Measurements from ENCODE around the gene NRSN2.
"Not testable (repeated sequence)": the region's sequence is repeated elsewhere in the genome, so short reads cannot be mapped to it uniquely, and the experiment has no call there.

Gene NRSN2

DNA sequence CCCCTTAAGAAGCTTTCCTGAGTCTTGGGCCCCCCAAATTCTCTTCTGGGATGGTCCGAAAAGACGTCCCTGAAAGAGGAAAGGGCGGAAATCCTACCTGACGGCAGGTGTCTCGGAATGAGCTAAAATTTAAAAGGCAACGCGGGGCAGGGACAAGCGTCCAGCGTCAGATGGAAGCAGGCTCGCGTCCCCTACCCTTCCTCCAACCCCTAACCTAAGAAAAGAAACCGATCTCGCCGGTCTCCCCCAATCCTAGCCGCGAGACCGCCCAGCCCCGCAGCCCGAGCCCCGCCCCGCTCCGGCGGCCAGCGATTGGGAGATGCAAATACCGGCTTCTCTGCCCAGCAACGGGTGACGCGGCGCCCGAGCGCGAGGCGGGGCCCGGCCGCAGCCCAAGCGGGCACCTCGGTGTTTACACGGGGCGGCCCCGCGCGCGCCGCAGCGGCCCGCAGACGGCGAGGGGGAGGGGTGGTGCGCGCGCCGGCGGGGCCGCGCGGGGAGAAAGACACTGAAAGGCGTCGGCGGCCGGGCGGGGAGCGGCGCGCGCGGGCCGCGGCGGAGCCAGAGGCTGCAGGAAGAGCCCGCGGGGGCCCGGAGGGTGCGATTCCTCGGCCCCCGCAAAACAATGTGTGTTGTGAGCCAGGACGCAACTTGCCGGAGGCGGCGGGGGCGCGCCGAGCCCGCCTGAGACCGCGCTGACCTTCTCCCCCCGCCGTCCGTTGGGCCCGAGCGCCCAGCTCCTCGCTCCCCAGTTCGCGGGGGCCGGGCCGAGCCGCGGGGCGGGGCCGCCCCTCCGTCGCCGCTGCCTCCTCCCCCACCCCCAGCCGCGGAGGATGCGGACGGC lies 21.6 kb upstream of the NRSN2 start, which contains the start of gene SOX12:
Gene SOX12, plus strand, starts transcription at position 508 of the 844 bp plus-strand sequence. CDS start 373 bp downstream, outside the sequence.
- DNase-seq (ENCODE audit: low read depth): peak; percentile 87

DNA sequence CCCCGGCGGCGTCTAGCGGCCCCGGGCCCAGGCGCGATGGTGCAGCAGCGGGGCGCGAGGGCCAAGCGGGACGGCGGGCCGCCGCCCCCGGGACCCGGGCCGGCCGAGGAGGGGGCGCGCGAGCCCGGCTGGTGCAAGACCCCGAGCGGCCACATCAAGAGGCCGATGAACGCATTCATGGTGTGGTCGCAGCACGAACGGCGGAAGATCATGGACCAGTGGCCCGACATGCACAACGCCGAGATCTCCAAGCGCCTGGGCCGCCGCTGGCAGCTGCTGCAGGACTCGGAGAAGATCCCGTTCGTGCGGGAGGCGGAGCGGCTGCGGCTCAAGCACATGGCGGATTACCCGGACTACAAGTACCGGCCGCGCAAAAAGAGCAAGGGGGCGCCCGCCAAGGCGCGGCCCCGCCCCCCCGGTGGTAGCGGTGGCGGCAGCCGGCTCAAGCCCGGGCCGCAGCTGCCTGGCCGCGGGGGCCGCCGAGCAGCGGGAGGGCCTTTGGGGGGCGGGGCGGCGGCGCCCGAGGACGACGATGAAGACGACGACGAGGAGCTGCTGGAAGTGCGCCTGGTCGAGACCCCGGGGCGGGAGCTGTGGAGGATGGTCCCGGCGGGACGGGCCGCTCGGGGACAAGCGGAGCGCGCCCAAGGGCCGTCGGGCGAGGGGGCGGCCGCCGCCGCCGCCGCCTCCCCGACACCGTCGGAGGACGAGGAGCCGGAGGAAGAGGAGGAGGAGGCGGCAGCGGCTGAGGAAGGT lies 20.8 kb upstream of the NRSN2 start:
- DNase-seq (ENCODE audit: low read depth): peak; percentile 64

DNA sequence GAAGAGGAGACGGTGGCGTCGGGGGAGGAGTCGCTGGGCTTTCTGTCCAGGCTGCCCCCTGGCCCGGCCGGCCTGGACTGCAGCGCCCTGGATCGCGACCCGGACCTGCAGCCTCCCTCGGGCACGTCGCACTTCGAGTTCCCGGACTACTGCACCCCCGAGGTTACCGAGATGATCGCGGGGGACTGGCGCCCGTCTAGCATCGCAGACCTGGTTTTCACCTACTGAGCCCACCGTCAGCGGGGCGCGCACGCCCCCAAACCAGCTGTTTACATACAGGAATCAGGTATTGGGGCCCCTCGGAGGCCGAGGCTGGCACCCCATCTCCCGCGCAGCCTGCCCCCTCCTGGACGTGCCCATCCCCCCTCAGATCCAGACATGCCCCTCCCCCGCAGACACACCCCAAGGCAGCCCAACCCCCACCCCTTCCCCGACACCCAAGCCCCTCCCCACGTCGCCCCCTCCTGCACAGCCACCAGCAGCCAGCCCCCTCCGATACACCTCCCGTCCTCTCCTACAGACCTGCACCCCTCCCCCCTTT lies 20.2 kb upstream of the NRSN2 start:
- DNase-seq (ENCODE audit: low read depth): no peak

DNA sequence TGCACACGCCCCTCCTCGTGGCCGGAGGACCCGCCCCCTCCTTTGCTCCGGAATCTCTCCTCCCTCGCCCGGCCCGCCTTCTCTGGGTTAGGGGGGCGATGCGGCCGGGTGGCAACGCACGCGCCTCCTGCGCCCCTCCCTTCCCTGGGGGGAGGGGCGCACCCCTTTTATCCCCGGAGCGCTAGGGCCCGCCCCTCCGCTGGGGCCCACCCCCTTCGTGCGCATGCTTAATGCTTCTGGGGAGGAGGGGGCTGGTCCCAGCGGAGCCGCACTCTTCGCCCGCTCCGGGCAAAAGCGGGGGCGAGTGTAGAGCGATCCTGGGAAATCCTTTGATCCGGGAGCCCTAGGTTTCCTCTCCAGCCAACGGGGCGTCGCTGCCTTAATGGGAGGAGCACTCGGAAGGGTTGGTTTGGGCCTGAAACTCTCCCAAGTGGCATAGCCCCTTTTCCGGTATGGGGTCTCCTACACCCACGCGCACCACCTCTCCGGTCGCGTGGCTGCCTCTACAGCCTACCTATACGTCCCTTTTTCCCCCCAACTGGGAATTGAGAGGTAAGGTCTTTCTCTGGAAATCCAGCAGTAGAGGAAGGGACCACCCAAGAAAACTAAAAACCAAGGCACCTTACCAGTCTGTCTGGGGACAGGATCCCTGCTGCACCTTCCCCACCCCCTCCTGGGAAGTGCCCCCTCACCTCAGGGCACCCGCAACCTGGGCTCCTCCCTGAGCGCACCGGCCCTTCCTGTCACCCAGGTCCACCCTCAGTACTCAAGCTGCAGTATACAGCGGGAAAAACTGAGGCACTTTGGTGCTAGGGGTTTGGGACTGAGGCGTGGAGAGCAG lies 19.5 kb upstream of the NRSN2 start:
- DNase-seq (ENCODE audit: low read depth): peak; percentile 94

DNA sequence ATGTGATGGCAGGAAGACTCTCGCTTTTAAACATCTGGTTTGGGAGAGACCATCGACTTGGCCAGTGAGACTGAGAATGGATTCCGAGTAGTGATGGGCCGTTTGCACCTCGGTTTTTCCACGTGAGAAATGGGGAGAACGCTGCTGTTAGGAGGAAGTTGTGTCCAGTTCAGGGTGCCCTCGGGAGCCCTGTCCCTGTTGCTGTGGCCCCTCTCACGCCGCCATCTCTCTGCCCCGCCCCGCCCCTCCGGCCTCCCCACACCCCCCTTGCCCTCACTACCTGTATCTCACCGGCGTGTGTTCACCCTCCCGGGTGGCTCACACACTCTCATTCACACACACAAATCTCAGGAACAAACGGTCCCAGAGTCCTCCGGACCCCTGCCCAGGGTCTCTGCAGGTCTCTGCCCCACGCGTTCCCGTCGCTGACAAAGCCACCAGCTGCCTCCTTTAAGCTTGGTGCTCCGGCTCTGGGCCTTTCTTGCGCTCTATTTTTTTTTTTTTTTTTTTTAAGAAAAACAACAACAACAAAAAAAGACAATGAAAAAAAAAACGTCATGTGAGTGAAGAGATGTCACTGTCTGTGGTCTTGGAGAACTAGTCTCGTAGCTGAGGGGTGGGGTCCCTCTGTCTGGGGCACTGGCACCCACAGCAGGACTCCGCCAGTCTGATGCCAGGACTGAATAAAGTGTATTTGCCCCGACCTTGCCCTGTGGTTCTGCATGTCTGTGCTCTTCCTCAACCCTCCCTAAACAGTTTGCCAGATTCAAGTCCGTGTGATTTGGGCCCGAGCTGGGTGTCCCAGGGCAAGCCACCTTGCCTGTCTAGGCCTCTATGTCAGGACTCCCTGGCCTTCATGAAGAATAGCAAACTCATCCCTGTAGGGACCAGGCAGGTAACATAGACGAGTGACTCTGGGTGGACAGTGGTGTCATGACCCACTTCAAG lies 18.6 kb upstream of the NRSN2 start:
- DNase-seq (ENCODE audit: low read depth): no peak

DNA sequence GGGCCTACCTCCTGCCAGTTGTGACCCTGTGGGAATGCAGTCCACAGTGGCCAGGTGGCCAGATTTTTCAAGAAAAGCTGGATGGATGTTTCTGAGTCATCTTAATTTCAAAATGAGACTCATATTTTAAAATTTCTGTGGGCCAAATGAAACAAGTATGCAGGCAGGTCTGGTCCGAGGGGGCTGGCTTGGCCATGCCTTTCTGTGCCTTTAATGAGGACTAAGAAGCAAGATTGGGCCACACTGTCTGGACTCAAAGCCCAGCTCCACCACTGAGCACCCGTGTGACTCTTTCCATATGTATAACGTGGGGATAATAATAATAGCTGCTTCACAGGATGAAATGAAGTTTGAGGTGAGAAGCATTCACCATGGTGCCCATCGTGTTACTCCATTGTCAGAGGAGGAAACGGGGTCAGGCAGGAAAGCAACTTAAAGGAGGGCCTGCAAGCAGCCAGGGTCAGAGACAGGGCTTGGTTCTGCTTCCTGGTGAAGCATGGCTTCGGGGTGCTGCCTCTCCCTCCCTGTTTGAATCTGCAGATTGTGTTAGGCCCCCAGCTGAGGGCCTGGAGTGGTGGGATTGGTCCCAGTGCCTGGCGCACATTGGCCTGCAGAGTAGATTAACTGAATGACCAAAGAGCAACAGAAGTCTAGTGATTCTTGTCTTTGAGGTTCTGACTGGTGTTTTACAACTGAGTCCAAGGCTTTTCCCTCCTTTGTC lies 17.8 kb upstream of the NRSN2 start:
- DNase-seq (ENCODE audit: low read depth): no peak

DNA sequence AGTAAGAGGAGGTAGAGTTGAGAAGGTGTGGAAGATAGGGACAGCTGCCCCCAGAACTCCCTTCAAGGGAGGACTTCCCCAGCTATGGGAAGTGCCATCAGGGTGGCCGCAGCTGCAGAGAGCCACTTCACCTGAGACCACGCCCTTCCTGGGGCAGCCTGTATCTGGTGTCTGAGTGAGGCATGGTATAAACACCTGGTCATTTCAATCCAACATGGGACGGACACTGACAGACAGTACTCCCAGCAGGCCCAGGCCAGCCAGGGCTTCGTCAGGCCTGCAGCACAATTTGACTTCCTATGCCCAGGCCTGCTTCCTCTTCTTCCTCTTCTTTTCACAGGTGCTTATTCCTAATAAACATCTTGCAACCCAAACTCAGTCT lies 17.1 kb upstream of the NRSN2 start:
- no peak for DNase-seq (ENCODE audit: low read depth)

DNA sequence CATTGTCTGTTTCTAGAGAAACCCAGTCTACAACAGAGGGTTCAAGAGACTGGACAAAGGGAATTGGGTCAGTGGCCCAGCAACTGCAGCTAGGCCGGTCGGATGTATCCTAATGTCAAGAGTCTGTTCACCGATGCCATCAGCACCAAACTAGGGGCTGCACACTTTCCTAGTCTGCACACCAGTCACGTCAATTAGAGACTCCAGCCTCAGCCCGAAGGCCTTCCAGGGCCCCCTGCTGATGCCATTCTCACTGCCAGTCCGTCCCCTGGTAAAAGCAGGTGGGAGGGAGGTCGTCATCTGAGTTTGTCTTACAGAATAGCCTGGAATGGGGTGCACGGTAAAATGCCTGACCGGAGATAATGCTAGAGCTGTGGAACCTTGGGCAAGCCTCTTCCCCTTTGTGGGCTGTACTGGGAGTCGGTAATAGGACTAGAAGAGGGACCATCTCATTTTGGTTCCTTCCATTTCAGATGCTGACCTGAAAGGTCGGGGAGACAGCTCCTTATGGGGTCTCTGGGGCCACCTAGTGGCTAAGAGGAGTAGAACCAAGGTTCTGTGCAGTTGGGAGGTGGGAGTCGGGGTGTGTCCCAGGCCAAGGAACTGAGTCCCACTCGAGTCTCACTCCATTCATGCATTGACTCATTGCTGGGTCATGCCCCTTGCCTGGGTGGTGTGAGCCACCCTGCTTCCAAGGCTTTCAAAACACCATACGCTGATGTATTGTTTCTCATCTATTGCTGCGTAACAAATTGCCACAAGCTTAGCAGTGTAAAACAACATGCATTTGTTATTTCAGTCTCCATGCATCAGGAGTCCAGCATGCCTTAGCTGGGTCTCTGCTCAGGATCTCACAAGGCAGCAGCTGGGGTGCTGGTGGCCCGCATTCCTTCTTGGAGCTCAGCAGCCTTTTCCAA lies 16.4 kb upstream of the NRSN2 start:
- peak; percentile 71 for DNase-seq (ENCODE audit: low read depth)

DNA sequence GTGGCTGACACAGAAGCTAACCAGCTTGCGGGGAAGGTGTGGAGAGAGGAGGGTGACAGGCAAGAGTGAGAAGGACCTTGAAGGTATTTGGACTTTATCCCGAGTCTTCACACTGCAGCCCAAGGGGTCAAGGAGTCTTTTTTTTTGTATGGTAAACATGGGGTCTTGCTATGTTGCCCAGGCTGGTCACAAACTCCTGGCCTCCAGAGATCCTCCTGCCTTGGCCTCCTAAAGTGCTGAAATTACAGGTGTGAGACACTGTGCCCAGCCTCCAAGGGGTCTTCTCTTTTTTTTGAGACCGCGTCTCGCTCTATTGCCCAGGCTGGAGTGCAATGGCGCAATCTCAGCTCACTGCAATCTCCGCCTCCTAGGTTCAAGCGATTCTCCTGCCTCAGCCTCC lies 12.3 kb upstream of the NRSN2 start:
- no peak for DNase-seq (ENCODE audit: low read depth)

DNA sequence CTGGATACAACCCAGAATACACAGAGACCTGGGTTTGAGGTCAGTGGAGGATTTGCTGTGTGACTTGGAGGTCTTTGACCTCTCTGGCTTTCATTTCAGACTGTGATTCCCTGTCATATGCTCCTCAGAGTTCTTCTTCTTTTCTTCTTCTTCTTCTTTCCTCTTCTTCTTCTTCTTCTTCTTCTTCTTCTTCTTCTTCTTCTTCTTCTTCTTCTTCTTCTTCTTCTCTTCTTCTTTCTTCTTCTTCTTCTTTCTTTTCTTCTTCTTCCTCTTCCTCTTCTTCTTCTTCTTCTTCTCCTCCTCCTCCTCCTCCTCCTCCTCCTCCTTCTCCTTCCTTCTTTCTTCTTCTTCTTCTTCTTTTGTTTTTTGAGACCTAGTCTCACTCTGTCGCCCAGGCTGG lies 10.9 kb upstream of the NRSN2 start:
- not testable (repeated sequence) for DNase-seq (ENCODE audit: low read depth)

DNA sequence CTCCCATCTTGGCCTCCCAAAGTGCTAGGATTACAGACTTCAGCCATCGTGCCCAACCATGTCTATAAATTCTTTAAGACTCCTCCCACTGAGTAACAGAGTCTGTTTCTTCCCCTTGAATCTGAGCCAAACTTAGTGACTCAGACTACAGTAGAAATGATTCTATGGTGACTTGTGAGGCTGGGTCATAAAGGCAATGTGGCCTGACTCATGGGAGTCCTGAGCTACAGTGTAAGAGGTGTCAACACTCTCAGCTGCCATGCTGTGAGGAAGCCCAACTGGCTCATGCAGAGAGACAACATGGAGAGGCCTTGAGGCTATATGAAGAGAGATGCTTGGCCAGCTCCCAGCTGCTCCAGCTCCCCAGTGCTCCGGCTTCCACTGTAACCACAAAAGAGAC lies 5.2 kb upstream of the NRSN2 start:
- DNase-seq (ENCODE audit: low read depth): no peak

DNA sequence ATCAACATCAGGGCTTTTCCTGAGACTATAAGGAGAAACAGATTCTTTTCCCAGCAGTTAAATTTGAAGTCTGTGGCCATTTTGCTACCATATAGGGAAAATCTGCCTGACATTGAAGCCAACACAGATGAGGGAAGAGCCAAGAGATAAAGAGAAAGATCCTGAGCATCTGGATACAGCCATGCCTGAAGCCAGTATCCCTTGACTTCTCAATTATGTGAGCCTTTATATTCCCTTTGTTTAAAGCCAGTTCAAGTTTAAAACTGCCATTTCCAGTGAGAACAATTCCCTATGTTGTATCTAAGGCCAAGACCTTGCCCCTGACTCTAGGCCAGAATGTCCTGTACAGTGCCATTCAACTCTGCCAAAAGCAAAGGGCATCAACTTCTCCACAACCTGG lies 3.8 kb upstream of the NRSN2 start:
- no peak for DNase-seq (ENCODE audit: low read depth)

DNA sequence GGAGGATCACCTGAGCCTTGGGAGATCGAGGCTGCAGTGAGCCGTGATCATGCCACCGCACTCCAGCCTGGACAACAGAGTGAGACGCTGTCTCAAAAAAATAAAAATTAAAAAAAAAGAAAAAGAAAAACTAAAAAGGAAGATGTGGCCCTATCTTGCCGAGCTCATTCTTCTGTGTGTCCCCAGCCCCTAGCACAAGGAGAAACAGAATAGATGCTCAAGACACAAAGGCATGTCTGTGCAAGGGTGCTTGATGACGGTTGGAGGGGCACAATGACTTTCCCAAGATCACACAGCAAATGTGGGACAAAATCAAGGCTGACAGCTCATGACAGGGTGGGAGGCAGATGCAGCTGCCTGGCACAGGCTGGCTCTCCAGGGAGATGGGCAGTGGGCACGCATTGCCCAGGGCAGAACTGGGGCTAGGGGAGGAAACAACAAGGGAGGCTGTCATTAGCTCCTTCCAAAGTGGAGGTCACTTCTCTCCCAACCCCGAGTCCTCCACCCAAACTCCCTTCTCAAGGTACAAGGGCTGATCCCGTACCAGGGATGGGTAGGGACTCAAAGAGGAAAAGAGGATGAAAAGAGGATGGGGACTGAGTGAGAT lies 775 bp upstream of the NRSN2 start:
- DNase-seq (ENCODE audit: low read depth): no peak

DNA sequence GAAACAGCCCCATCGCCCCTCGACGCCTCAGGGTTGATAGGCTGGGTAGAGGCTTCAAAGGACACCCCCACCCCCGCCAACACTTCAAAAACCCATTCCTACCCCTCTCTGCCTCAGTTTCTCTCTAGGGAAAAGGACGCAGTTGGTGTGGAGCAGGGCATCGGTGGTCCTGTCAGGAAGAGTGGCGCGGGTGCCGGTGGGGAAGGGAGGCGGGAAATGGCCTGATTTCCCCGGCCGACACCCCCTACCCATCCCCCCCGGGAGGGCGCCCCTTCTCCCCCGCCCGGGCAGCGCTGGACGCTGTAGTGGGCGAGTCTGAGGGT lies 367 bp downstream of the NRSN2 start:
- no peak for DNase-seq (ENCODE audit: low read depth)

DNA sequence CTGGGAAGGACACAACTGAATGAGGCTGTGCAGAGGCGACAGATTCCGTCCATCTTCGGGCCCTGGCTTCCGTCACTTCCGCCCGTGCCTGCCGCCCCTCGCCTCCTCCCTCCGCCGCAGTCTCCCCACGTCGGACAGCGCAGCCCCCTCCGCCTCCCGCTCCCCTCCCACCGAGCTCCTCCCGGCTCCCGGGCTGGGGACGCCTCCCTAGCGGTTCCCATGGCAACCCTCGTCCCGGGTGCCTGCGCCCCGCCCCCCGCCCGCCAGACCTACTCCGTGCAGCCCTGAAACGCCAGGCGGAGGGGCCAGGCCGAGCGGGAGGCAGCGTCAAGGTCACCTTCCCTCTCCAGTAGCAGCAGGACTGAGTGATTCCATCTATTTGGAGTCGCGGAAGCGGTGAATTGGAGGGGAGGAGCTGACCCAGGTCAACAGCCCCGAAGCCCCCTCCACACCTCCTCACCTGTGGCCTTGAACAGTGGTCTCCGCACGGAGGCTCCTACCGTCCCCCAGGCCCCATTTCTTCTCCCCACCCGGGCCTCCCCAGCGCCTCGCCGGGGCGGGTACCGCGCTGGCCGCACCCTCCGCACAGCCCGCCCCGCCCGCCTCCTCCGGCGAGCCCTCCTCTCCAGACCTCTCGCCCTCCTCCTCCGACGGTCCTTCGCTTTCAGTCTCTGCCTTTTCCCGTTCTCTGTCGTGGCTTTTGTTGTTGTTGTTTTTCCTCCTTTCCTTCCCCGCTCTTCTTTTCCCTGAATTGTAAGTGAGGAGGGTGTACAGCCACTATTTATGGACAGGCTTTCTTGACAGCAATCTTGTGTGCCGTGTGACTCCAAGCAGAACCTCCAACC lies 951 bp downstream of the NRSN2 start:
- peak; percentile 88 for DNase-seq (ENCODE audit: low read depth)

DNA sequence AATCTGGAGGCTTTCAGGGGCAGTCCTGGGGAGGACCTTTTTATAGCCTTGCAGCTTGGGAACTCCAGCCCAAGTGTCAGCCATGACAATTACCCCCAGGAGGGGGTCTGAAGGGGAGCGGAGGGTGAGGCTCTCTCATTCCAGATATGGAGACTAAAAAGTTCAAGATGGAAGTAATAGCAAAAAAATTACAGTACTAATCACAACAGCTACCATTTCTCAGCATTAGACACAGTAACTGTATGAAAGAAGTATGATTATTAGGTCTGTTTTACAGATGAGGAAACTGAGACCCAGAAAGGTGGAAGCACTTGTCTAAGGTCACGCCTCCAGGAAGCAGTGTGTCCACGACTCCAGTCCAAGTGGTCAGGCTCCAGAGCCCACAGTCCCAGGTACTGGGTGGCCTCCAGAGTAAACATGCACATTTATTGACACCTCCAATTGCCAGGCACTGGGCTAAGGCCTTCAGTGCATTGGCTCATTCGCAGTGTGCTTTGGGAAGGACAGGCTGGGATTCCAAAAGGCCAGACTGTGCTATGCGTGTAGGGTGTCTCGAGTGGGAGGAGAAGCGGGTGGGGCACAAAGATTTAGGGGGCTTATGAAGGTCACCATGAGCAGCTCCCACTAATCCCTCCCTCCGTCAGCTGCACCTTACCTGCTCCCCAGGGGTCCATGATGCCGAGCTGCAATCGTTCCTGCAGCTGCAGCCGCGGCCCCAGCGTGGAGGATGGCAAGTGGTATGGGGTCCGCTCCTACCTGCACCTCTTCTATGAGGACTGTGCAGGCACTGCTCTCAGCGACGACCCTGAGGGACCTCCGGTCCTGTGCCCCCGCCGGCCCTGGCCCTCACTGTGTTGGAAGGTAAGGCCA lies 2.3 kb downstream of the NRSN2 start:
- no peak for DNase-seq (ENCODE audit: low read depth)

DNA sequence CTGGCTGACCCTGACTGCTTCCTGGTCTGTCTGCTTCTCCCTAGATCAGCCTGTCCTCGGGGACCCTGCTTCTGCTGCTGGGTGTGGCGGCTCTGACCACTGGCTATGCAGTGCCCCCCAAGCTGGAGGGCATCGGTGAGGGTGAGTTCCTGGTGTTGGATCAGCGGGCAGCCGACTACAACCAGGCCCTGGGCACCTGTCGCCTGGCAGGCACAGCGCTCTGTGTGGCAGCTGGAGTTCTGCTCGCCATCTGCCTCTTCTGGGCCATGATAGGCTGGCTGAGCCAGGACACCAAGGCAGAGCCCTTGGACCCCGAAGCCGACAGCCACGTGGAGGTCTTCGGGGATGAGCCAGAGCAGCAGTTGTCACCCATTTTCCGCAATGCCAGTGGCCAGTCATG lies 6.3 kb downstream of the NRSN2 start:
- DNase-seq (ENCODE audit: low read depth): no peak
